ENCODE measurements around the gene MYL3.

MYL3 gene

GRCh38 chr3:46877406-46878125, 14.3 kb upstream of the MYL3 start, which contains the start of gene PTH1R:
Gene PTH1R, plus strand, starts transcription at chr3:46877721. Its CDS starts 5,839 bp downstream, at chr3:46883560.
- no peak within 1 kb of the TSS for H3K4me3 ChIP-seq (ENCODE audit: low read length)
- no peak within 1 kb of the TSS for H3K9ac ChIP-seq (ENCODE audit: low read length)
- H3K9me2 ChIP-seq (replicated peaks; ENCODE audit: insufficient read depth, low read length), result no peaks in the 10 kb centered on the region
- no peaks in the 10 kb centered on the region for H3K79me2 ChIP-seq (ENCODE audit: low read length)
- no peak within 1 kb of the TSS for H3K4me2 ChIP-seq (ENCODE audit: low read depth, low read length)
- no peak for TF ChIP-seq EZH2phosphoT487 (IDR thresholded peaks at IDR 0.05; ENCODE audit: low read length)
- TF ChIP-seq EZH2 (optimal IDR thresholded peaks at IDR 0.05; ENCODE audit: low read depth, low read length), result no peak
- TF ChIP-seq, protein P1, sequence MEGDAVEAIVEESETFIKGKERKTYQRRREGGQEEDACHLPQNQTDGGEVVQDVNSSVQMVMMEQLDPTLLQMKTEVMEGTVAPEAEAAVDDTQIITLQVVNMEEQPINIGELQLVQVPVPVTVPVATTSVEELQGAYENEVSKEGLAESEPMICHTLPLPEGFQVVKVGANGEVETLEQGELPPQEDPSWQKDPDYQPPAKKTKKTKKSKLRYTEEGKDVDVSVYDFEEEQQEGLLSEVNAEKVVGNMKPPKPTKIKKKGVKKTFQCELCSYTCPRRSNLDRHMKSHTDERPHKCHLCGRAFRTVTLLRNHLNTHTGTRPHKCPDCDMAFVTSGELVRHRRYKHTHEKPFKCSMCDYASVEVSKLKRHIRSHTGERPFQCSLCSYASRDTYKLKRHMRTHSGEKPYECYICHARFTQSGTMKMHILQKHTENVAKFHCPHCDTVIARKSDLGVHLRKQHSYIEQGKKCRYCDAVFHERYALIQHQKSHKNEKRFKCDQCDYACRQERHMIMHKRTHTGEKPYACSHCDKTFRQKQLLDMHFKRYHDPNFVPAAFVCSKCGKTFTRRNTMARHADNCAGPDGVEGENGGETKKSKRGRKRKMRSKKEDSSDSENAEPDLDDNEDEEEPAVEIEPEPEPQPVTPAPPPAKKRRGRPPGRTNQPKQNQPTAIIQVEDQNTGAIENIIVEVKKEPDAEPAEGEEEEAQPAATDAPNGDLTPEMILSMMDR (IDR thresholded peaks at IDR 0.05; ENCODE audit: low read length), result no peak
- H3K27me3 ChIP-seq (replicated peaks; ENCODE audit: insufficient read depth, low read length), result peaks cover 22% of the 10 kb centered on the region
- no peaks in the 10 kb centered on the region for H3K36me3 ChIP-seq (replicated peaks; ENCODE audit: insufficient read depth, low read length)
- no peak within 1 kb of the TSS for H3K27ac ChIP-seq (ENCODE audit: low read length)
- no peak for DNase-seq
- H2AFZ ChIP-seq (ENCODE audit: low read length), result no peak within 1 kb of the TSS
- H3F3A ChIP-seq (ENCODE audit: insufficient read depth, low read length), result no peaks in the 10 kb centered on the region
- H3K4me1 ChIP-seq (ENCODE audit: low read length), result no peaks in the 10 kb centered on the region
- H3K9me3 ChIP-seq (replicated peaks; ENCODE audit: insufficient read depth, low read length), result no peaks in the 10 kb centered on the region
- no peaks in the 10 kb centered on the region for H4K20me1 ChIP-seq (ENCODE audit: insufficient read depth, low read length)

- no peak overlapping the region for H3K4me2 ChIP-seq (ENCODE audit: low read depth, low read length)
- no peak overlapping the region for H3K27ac ChIP-seq (ENCODE audit: low read length)
- no peaks in the 10 kb centered on the region for H3K79me2 ChIP-seq (ENCODE audit: low read length)
- H3K4me3 ChIP-seq (ENCODE audit: low read length), result no peak overlapping the region
- no peak overlapping the region for H2AFZ ChIP-seq (ENCODE audit: low read length)
- no peaks in the 10 kb centered on the region for H3K9me2 ChIP-seq (replicated peaks; ENCODE audit: insufficient read depth, low read length)
- TF ChIP-seq EZH2 (optimal IDR thresholded peaks at IDR 0.05; ENCODE audit: low read depth, low read length) (no peak), EZH2phosphoT487 (IDR thresholded peaks at IDR 0.05; ENCODE audit: low read length) (no peak)
- TF ChIP-seq, protein P1 (IDR thresholded peaks at IDR 0.05; ENCODE audit: low read length), result no peak
- no peak overlapping the region for H3K9ac ChIP-seq (ENCODE audit: low read length)
- DNase-seq, result no peak
- peaks cover 14% of the 10 kb centered on the region for H3K27me3 ChIP-seq (replicated peaks; ENCODE audit: insufficient read depth, low read length)
- no peaks in the 10 kb centered on the region for H3F3A ChIP-seq (ENCODE audit: insufficient read depth, low read length)
- H3K4me1 ChIP-seq (ENCODE audit: low read length), result no peaks in the 10 kb centered on the region
- H3K36me3 ChIP-seq (replicated peaks; ENCODE audit: insufficient read depth, low read length), result no peaks in the 10 kb centered on the region
- no peaks in the 10 kb centered on the region for H3K9me3 ChIP-seq (replicated peaks; ENCODE audit: insufficient read depth, low read length)
- H4K20me1 ChIP-seq (ENCODE audit: insufficient read depth, low read length), result no peaks in the 10 kb centered on the region
These were observed 13.4 kb upstream of the MYL3 start for GRCh38 chr3:46876313-46877300.

DNA sequence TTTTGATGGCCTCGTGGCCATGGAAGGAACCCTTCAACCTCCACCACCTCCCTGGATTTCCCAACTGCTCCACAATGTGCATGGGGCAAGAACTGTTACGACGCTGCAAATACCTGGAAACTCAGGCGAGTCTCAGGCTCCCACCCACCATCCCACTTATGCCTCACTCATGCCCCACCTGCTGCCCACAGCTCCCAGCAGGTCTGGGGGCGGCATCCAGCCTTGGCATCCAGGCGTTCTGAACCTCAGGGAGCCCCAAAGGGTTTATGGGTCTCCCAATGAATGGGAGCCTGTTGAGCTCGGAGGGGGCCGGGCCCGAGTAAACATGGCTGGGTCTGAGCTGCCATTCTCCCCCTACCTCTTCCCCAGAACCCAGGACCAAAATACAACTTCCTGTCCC, 12.3 kb upstream of the MYL3 start:
- peaks cover 4% of the 10 kb centered on the region; the same call in 1 of the 2 replicates for H3K27me3 ChIP-seq (replicated peaks; ENCODE audit: insufficient read depth, low read length)

More for the DNA sequence above, 12.3 kb upstream of the MYL3 start:
- Histone ChIP-seq H3K9ac (ENCODE audit: low read length) (no peak overlapping the region), H4K20me1 (ENCODE audit: insufficient read depth, low read length) (no peaks in the 10 kb centered on the region), H3K4me1 (ENCODE audit: low read length) (no peaks in the 10 kb centered on the region), H3K36me3 (replicated peaks; ENCODE audit: insufficient read depth, low read length) (no peaks in the 10 kb centered on the region), H3K4me3 (ENCODE audit: low read length) (no peak overlapping the region), H3K9me3 (replicated peaks; ENCODE audit: insufficient read depth, low read length) (no peaks in the 10 kb centered on the region), H3K27ac (ENCODE audit: low read length) (no peak overlapping the region), H3K4me2 (ENCODE audit: low read depth, low read length) (no peak overlapping the region), H3K9me2 (replicated peaks; ENCODE audit: insufficient read depth, low read length) (no peaks in the 10 kb centered on the region), H2AFZ (ENCODE audit: low read length) (no peak overlapping the region), H3K79me2 (ENCODE audit: low read length) (no peaks in the 10 kb centered on the region), H3F3A (ENCODE audit: insufficient read depth, low read length) (no peaks in the 10 kb centered on the region)
- TF ChIP-seq, protein P1 (IDR thresholded peaks at IDR 0.05; ENCODE audit: low read length), result no peak
- TF ChIP-seq EZH2 (optimal IDR thresholded peaks at IDR 0.05; ENCODE audit: low read depth, low read length), result no peak
- TF ChIP-seq EZH2phosphoT487 (IDR thresholded peaks at IDR 0.05; ENCODE audit: low read length), result no peak
- DNase-seq, result no peak
